Mammary epithelial cell (primary cell): ENCODE results near the gene IL12A.

Source experiments
- EZH2 ChIP-seq: IDR thresholded peaks from 2 replicates; pipeline ENCODE4 v1.6.1; 2012; ENCODE audit warnings: low read length, inconsistent platforms, borderline replicate concordance
- TF ChIP-seq, protein P1 (sequence below), 2 donors: IDR thresholded peaks in 1 of 2; conservative IDR thresholded peaks in 1 of 2; 2 replicates each; pipeline ENCODE4 v1.5.1; 2011 to 2012; ENCODE audit warnings: inconsistent platforms in 2 of 2, low read length in 2 of 2, mild to moderate bottlenecking in 2 of 2, control low read depth in 1 of 2, low read depth in 1 of 2; ENCODE audit not compliant: insufficient read depth in 1 of 2; ENCODE audit errors: extremely low read depth in 1 of 2

- TF ChIP-seq, protein P1, sequence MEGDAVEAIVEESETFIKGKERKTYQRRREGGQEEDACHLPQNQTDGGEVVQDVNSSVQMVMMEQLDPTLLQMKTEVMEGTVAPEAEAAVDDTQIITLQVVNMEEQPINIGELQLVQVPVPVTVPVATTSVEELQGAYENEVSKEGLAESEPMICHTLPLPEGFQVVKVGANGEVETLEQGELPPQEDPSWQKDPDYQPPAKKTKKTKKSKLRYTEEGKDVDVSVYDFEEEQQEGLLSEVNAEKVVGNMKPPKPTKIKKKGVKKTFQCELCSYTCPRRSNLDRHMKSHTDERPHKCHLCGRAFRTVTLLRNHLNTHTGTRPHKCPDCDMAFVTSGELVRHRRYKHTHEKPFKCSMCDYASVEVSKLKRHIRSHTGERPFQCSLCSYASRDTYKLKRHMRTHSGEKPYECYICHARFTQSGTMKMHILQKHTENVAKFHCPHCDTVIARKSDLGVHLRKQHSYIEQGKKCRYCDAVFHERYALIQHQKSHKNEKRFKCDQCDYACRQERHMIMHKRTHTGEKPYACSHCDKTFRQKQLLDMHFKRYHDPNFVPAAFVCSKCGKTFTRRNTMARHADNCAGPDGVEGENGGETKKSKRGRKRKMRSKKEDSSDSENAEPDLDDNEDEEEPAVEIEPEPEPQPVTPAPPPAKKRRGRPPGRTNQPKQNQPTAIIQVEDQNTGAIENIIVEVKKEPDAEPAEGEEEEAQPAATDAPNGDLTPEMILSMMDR (conservative IDR thresholded peaks at IDR 0.05 in 1 of 2, IDR thresholded peaks at IDR 0.05 in 1 of 2; ENCODE audit: extremely low read depth in 1 of 2, insufficient read depth in 1 of 2, low read depth in 1 of 2, low read length in 2 of 2), result no peak
- TF ChIP-seq EZH2, result no peak
Measured at GRCh38 chr3:159991591-159991990, 3.0 kb downstream of the IL12A start.
